GM12892 (cell line): ENCODE measurements around the gene PCNT.

Source experiments
- POLR2A ChIP-seq: IDR thresholded peaks from 2 replicates; pipeline ENCODE4 v1.6.1; 2011; ENCODE audit warnings: low read depth, low read length, control low read depth
- POLR2AphosphoS5 ChIP-seq: IDR thresholded peaks from 2 replicates; pipeline ENCODE4 v1.6.1; 2011; ENCODE audit warnings: low read depth, low read length, control low read depth
- TAF1 ChIP-seq: IDR thresholded peaks from 2 replicates; pipeline ENCODE4 v1.6.1; 2011; ENCODE audit warnings: low read depth, mild to moderate bottlenecking, control low read depth, low read length, borderline replicate concordance

DNA sequence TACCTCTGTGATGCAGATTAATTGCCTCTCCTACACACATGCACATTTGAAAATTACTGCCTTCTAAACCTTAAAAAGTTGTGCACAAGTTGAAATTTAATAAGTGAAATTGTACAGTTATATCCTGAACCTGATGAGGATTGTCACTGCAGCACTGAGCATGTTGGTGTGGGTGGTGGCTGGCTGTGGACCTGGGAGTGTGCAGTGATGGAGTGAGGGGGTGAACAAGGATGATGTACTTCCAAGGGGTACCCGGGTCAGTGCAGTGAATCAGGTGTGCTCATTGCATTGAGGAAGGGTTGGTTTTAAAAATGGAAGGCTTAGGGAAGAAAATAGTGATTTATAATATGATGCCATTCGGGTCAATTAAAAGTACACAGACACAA is 158.9 kb downstream of the PCNT start:
- TF ChIP-seq POLR2A (no peak), POLR2AphosphoS5 (no peak), TAF1 (no peak)
